GM21529 (cell line): Measurements from ENCODE around the gene HDLBP.
A peak's percentile ranks its signal among the peaks of the same experiment; 100 is the strongest.

Source experiments
- ATAC-seq: cut with Tn5 transposase; IDR thresholded peaks from one replicate; pipeline ENCODE4 v1.9.1; 2021; ENCODE audit not compliant: unreplicated experiment

HDLBP gene, protein sequence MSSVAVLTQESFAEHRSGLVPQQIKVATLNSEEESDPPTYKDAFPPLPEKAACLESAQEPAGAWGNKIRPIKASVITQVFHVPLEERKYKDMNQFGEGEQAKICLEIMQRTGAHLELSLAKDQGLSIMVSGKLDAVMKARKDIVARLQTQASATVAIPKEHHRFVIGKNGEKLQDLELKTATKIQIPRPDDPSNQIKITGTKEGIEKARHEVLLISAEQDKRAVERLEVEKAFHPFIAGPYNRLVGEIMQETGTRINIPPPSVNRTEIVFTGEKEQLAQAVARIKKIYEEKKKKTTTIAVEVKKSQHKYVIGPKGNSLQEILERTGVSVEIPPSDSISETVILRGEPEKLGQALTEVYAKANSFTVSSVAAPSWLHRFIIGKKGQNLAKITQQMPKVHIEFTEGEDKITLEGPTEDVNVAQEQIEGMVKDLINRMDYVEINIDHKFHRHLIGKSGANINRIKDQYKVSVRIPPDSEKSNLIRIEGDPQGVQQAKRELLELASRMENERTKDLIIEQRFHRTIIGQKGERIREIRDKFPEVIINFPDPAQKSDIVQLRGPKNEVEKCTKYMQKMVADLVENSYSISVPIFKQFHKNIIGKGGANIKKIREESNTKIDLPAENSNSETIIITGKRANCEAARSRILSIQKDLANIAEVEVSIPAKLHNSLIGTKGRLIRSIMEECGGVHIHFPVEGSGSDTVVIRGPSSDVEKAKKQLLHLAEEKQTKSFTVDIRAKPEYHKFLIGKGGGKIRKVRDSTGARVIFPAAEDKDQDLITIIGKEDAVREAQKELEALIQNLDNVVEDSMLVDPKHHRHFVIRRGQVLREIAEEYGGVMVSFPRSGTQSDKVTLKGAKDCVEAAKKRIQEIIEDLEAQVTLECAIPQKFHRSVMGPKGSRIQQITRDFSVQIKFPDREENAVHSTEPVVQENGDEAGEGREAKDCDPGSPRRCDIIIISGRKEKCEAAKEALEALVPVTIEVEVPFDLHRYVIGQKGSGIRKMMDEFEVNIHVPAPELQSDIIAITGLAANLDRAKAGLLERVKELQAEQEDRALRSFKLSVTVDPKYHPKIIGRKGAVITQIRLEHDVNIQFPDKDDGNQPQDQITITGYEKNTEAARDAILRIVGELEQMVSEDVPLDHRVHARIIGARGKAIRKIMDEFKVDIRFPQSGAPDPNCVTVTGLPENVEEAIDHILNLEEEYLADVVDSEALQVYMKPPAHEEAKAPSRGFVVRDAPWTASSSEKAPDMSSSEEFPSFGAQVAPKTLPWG (N-terminal part only)

DNA sequence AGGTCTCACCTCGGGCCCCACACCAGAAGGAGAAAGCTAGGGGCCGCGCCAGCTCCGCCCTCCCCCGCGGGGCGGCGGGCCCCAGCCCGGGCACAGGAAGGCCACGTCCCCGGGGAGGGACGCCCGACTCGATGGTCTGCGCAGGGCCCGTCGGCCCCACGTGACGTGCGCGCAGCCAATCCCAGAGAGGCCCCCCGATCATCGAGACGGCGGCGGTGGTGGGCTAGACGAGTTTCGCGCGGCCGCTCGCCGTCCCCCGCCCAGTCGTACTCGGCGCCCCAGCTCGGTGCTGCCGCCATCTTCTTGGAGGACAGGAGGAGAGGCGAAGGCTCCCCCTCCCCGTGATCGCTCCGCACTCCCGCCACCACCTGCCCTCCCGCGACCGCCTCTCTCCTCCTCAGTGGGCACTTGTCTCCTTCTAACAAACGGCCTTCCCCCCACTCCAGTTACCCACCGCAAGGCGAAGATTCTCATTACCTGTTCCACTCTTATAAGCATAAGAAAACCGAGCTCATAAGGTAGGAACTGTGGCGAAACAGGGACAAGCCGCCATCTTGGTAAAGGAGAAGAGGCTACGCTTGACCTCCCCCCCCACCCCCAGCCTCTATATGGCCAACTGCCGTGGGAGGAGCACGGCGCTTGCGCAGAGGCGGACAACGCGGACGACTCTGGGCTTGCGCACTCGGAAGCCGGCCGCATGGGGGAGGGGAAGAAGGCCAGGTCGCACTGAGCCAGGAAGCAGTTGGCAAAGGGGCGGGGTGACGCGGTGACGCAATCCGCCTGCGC, at the start of gene HDLBP:
TSS of gene HDLBP (minus strand) at position 580 of the 786 bp plus-strand sequence. CDS start 48,803 bp downstream, outside the sequence.
- peak; percentile 67 for ATAC-seq

DNA sequence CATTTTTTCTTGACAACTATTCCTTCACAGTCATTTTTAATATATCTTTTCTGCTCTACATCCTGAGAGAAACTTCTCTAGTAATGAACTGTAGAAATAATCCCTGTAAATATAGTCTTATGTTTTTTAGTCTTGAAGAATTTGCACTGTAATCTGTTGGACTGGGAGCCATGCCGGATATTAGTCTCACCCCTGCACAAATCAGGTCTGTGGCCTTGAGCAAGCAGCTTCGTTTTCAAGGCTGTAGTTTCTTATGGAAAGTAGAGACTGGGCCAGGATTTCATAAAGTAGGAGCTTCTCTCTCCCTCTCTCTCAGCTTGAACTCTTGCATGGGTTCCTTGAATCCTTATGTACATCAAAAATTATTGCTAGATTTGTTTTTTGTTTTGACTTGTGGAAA, 49.3 kb upstream of the HDLBP start:
- no peak for ATAC-seq

DNA sequence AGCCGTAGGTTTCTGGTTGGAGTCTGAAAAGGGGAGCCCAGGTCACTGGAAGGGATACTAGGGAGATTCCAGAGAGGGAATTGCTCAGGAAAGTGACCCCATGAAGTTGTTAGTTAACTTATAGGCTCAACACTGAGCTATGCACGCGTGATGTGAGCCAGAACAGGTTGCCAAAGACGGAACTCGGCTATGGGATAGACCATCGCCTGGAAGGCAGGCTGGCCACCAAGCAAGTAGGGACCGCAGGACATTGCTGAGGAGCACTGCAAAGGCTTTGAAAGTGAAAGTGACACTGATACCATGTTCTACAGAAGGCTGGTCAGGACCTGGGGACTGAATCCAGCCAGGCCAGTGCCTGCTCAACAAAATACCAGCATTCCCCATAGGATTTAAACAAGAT, 48.0 kb upstream of the HDLBP start:
- ATAC-seq = no peak

DNA sequence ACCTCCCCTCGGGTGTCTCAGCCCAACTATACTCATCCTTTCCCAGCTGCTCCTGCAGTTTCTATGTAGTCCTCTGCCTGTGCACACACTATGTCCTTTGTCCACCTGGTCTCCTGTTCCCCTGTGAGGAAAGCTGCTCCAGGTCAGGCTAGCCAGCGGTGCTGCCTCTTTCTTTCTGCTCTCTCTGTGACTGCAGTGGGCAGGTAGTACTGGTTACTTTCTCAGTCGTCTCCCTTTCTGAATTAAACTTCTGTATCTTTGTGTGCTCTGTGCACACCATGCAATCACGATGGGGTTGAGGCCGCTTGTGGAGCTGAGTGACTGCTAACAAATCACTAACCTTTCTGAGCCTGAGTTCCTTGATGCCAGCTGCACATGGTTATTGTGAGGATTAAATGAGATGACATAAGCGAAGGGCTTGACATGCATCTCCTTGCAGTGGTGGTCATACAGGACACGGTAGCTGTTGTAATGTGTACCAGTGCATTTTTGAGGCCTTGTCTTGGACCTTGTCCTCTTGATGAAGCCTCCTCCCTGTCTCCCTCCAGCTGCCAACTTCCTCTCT, 44.1 kb upstream of the HDLBP start:
- no peak for ATAC-seq

DNA sequence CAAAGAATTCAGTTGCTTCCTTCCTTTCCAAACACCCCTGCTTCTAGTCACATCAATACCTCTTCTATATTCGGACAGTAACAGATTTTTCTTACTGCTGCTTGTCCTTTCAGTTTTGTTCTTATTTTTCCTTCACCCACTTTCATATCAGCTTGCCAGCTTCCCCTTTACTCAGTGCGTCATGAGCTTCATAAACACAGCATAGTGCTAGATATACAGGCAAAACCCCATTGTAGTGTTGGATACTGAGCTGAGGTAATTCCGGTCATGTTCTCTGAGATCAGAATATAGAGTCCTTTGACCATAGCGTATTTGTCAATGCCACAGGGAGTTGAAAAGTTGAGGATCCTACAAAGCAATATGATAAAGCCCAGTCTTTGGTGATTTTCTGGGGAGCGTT, 43.0 kb upstream of the HDLBP start:
- ATAC-seq = peak; percentile 43

DNA sequence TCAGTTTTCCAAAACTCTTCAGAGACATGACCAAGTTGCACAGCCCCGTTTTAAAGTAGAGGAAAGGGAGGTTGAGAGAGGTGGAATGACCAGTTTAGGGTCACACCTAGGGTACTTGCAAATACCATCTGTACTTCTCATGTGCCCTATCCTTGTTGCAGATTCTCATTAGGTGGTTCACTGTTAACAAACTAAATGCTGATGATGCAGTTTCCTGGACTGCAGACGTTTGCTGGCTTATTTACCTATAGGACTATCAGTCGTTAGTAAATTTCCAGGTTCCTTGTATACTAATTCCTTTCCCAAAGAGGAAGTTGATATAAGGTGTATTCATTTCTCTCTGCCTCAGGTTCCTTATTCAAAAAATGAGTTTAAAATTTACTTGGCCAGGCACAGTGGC, 42.1 kb upstream of the HDLBP start:
- no peak for ATAC-seq

DNA sequence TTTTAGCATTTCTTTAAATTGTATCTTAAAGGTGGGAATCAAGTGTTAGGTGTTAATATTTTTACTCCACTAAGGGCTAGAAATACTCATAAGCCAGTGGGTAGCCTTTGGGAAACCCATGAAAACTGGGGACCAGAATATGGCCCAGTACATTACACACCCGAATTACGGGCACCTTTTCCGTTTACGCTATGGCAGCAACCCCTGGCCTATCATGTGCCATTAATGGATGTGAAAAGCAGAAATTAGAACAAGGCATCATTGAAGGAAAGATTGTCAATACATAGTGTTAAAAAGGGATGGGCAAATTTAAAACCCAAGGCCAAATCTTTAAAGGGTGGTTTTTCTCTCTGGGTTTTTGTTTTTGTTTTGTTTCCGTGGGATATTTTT, 41.4 kb upstream of the HDLBP start:
- ATAC-seq = no peak

DNA sequence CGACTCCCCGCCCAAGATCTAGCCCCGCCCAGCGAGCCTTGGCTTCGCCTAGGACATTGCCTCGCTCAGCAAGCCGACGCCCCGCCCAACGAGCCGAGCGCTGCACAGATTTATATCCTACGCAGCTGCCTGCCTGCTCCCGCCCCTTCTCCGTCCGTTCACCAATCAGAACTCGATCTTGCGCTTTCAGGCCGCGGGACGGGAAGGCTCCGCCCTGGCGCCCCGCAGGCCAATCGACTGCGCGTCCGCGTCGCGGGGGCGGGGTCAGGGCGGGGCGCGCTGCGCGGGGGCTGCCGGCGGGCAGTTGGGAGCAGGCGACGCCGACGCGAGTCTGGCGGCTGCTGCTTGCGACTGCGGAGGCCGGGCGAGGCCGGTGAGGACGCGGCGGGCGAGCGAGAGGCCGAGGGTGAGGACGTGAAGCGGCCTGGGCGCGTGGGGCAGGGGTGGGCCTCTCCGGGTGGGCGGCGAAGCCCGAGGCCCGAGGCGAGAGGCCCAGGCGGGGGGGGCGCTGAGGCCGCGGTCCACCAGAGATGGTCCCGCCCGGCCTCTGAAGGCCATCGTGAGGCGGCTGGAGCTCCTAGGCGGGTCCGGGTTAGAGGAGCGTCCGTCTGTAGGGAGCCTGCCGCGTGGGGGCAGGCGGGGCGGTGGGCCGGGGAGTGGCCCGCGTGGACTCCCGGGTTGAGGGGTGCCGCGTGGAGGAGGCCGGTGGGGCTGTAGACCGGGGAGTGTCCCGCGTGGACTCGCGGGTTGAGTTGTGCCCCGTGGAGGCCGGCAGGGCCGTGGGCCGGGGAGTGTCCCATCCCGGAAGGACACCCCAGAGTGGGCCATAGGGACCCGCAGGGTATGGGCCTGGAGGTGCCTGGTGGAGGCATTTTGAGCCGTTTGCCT, 40.8 kb upstream of the HDLBP start, which contains the start of gene FARP2:
TSS of gene FARP2 (plus strand) at position 303 of the 888 bp plus-strand sequence. CDS start 16,823 bp downstream, outside the sequence.
- ATAC-seq = peak; percentile 77

DNA sequence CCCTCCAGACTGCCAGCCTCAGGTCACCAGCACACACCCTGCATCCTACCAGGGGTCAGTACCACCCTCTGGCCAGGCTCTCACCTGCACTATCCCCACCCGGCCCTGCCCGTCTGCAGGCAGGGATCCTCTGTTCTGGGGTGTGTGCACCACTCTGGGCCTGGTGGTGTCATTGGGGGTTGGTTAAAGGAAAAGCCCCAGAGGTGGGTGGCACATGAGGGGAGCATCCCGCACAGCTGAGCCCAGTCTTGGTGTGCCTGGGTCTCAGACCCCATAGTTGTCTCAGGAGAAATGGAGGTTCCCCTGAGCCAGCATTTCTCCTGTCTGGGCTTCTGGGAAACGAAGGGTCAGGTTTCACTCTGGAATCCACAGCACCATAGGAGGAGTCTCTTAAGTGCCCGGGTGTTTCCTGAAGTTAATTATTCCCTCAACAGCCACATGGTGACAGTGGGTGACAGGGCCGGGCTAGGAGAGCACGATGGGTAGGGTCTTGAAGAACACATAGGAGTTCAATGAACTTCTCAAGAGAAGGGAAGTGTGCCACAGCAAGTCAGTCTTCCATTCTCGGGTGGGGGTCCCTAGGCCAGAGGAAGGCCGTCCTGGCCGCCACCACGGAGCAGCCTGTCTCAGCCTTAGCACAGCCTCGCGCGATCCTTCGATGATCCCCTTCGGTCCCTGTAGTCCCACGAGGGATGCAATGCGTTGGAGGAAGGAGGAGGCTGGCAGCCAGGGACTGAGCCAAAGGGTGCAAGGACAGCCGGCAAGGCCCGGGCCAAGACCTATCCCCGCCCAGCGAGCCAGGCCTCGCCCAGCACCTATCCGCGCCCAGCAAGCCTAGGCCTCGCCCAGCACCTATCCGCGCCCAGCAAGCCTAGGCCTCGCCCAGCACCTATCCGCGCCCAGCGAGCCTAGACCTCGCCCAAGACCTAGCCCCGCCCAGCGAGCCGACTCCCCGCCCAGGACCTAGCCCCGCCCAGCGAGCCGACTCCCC, 39.5 kb upstream of the HDLBP start:
- peak; percentile 29 for ATAC-seq

DNA sequence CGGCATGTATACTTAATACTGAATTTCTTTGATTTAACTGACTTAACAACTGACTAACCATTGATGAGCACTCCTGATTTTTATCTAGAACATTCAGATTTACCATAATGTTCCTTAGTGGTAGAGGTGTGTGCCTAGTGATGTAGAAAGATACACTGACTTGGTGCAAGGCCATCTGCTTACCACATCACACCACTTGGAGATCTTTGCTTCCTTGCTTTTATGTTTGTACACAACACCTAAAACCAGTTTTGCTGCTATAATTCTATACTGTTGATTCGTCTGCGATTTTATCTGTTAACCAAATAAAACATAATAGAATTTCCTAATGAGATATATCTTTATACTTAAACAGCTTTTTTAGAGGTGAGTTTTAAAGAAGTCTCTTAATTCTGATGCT, 36.8 kb upstream of the HDLBP start:
- ATAC-seq = no peak

DNA sequence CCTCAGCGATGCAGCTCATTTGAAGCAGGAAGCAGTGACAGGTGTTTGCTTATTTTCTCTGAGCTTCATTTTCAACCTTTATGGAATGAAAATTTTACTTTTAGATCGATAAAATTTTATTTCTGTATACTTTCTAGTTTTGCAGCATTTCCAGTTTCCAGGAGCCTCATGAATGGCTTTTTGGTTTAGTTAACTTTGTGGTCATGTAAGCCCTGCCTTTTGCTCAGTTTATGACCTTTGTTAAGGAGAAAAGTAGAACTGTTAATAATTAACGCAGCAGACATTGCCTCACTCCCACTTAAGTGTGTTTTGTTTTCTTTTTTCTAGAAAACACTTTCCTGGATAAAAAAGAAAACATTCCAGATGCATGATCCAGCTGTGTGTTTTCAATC, 36.2 kb upstream of the HDLBP start:
- ATAC-seq = no peak

DNA sequence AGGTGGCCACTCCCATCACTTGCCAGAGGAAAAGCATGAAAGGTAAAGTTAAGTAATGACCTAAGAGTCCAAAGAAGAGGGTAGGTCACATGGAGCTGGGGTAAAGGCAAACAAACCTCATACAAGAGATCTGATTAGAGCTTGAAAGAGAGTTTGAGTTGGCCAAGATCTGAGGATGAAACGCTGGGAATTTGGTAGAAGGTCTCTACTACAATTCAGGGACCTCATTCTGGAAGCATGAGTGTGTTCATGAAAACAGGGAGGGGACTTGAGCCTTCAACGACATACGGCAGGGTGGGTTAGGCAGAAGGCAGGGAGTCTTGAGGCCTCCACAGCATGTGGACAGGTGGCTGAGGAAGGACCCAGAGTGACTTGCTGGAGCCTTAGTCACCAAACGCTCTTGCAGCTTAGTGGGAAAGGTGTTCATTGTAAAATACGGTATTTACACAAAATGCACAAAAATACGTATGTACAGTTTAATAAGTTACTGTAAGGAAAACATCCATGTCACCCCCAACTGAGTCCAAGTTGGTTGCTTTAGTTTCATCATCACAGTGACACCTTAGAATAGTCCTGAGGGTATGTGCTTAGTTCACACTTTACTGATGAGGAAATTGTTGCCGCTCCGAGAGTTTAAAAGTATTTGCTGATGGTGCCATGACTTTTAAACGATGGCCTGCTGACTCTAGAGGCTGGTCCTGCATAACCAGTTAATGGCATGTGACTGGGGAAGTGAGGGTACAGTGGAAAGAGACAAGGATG, 35.6 kb upstream of the HDLBP start:
- ATAC-seq = no peak

DNA sequence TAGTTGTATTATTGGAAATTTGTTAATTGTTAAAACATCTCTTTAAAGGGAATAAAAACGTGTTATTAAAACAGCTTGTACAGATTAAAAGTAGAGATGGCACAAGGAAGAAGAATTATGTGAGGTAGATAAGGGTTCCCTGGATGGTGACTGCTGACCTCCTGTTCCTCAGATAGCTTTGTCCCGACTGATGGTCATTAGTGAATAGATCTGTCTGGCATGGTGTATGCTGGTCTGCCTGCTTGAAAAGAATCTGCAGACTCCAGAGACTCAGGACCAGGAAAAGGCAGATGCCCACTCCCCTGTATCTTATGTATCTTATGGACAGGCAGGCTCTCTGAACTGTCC, 35.0 kb upstream of the HDLBP start:
- ATAC-seq = no peak

DNA sequence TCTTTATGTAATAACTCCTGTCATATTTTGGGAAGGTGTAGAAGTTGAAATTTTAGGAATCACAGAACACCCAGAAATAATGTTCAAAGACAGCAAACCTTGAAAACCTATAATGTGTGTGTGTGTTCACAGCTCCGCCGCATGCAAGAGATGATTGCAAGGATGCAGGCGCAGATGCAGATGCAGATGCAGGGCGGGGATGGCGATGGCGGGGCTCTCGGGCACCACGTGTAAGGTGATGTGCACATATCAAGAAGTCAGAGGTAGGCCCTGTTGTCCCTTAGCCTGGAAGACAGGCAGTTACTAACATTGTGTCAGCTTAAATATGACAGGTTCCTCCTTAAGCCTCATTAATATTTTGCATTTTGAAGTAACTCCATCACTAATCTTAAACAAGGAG, 34.5 kb upstream of the HDLBP start:
- ATAC-seq = no peak

DNA sequence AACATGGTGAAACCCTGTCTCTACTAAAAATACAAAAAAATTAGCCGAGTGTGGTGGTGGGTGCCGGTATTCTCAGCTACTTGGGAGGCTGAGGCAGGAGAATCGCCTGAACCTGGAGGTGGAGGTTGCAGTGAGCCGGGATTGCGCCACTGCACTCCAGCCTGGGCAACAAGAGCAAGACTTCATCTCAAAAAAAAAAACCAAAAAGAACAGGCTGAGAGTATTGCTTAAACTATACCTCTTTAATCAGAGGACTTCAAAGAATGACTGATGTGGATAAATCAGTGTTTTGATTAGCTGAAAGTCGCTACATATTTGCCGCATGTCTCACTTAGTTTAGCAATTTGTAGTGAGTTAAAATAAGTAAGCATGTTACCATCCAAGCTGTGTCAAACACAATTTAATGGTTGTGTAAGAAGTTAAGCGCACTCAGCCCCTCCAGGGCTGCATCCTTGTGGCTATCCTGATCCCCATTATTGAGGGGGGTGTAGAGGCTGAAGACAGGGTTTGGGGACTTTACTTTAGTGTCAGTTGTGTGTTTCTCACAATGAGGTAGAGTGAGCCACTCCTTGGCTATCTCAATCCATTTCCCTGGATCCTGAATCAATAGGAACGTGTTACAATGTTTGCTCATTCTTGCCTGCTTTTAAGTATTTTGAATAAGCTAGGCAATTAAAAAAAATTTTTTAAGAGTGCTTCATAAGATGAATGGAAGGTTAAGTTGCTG, 29.6 kb upstream of the HDLBP start:
- no peak for ATAC-seq

DNA sequence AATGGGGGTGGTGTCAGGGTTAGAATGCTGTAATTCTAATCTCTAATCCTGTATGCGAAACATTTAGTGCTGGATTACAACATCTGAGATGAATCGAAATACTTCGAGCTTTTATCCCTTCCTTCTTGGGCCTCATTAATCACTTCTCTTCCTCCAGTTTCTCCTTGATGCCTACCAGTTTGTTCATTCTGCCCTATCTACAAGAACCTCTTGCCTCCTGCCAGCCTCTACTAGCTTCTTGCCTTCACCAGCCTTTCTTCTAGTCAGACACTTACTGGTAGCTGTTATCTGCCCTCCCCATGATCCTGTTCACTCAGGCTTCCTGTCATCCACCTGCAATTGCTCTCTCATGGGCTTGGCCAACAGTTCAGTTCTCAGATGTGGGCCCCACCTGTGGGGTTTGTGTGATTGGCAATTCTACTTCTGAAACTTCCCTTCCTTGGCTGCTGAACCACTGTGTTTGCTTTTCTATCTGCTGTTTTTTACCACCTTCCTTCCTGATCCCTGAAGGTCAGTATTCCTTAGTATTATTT, 25.2 kb upstream of the HDLBP start:
- no peak for ATAC-seq
